Suprapubic skin (tissue), 4 donors: ENCODE results near the gene LASP1NB.
"Not testable (repeated sequence)": the region's sequence is repeated elsewhere in the genome, so short reads cannot be mapped to it uniquely, and the experiment has no call there.

Source experiments
- DNase-seq, 2 donors: peaks; one replicate each; pipeline ENCODE4 v3.0.0-alpha.2; 2019; ENCODE audit warnings: low spot score in 2 of 2
- H3K27ac ChIP-seq: fragments of 200-600 bp; sonication (generic); one replicate; pipeline ENCODE4 v1.5.1; 2019
- H3K27me3 ChIP-seq: fragments of 200-600 bp; sonication (generic); one replicate; pipeline ENCODE4 v1.5.1; 2019
- H3K36me3 ChIP-seq: fragments of 200-600 bp; sonication (generic); one replicate; pipeline ENCODE4 v1.5.1; 2019
- H3K4me1 ChIP-seq: fragments of 200-600 bp; sonication (generic); one replicate; pipeline ENCODE4 v1.5.1; 2019
- H3K4me3 ChIP-seq: fragments of 200-600 bp; sonication (generic); one replicate; pipeline ENCODE4 v1.5.1; 2019; ENCODE audit warnings: mild to moderate bottlenecking
- H3K9me3 ChIP-seq: fragments of 200-600 bp; sonication (generic); one replicate; pipeline ENCODE4 v1.5.1; 2019
- CTCF ChIP-seq, 2 donors: fragments of 200-600 bp in 1 of 2; fragments of 450-650 bp in 1 of 2; sonication (generic) in 1 of 2; IDR thresholded peaks; one replicate each; pipeline ENCODE4 v1.5.1; 2016 to 2019; ENCODE audit warnings: antibody characterized with exemption in 2 of 2, mild to moderate bottlenecking in 1 of 2, moderate library complexity in 1 of 2
- EP300 ChIP-seq: sonication (generic); formaldehyde crosslinking; IDR thresholded peaks from one replicate; pipeline ENCODE4 v1.6.1; 2017; ENCODE audit warnings: antibody characterized with exemption
- POLR2A ChIP-seq, 2 donors: fragments of 450-650 bp; IDR thresholded peaks; one replicate each; pipeline ENCODE4 v1.6.1; 2017; ENCODE audit warnings: antibody characterized with exemption in 2 of 2, mild to moderate bottlenecking in 2 of 2, moderate library complexity in 2 of 2
- POLR2AphosphoS5 ChIP-seq, 3 donors: sonication (generic); formaldehyde crosslinking; IDR thresholded peaks; one replicate each; pipeline ENCODE4 v1.6.1; 2017; ENCODE audit warnings: antibody characterized with exemption in 3 of 3
- WGBS: methylation state at CpG from one replicate; pipeline ENCODE4 v1.1.5; 2018; 5-methylcytosine and 5-hydroxymethylcytosine counted together

Gene LASP1NB

GRCh38 chr17:38920374-38921291, 4.8 kb upstream of the LASP1NB start:
- Histone ChIP-seq H3K4me1 (peaks cover 30% of the 10 kb centered on the region), H3K4me3 (no peak overlapping the region), H3K27ac (no peak overlapping the region), H3K27me3 (no peaks in the 10 kb centered on the region), H3K36me3 (peaks cover 45% of the 10 kb centered on the region), H3K9me3 (no peaks in the 10 kb centered on the region)
- TF ChIP-seq POLR2A (IDR thresholded peaks at IDR 0.05) (no peak), EP300 (no peak), POLR2AphosphoS5 (IDR thresholded peaks at IDR 0.05) (no peak)
- 65% methylated on average over 8 of the region's 9 CpGs for WGBS
- no peak for DNase-seq

- H3K4me3 ChIP-seq = no peak overlapping the region
- peaks cover 33% of the 10 kb centered on the region for H3K36me3 ChIP-seq
- peaks cover 23% of the 10 kb centered on the region for H3K4me1 ChIP-seq
- TF ChIP-seq EP300 (no peak), POLR2A (IDR thresholded peaks at IDR 0.05) (no peak)
- no peak overlapping the region for H3K27ac ChIP-seq
- no peak for DNase-seq
- no peaks in the 10 kb centered on the region for H3K27me3 ChIP-seq
- WGBS = 68% methylated on average over 9 of the region's 13 CpGs
- H3K9me3 ChIP-seq = no peaks in the 10 kb centered on the region
Observed at GRCh38 chr17:38921756-38922411, 3.5 kb upstream of the LASP1NB start.

GRCh38 chr17:38922538-38923297, 2.7 kb upstream of the LASP1NB start:
- H3K4me1 ChIP-seq = peaks cover 23% of the 10 kb centered on the region
- H3K27ac ChIP-seq = peak overlapping the region; percentile 11
- H3K27me3 ChIP-seq = no peaks in the 10 kb centered on the region
- no peak overlapping the region for H3K4me3 ChIP-seq
- no peaks in the 10 kb centered on the region for H3K9me3 ChIP-seq
- WGBS = 51% methylated on average over 3 of the region's 6 CpGs
- H3K36me3 ChIP-seq = peaks cover 25% of the 10 kb centered on the region
- TF ChIP-seq CTCF (IDR thresholded peaks at IDR 0.05) (no peak), POLR2AphosphoS5 (IDR thresholded peaks at IDR 0.05) (no peak), EP300 (no peak), POLR2A (IDR thresholded peaks at IDR 0.05) (no peak)
- DNase-seq = no peak

GRCh38 chr17:38926293-38927070, 1.1 kb downstream of the LASP1NB start:
- Histone ChIP-seq H3K27me3 (no peaks in the 10 kb centered on the region), H3K27ac (no peak overlapping the region), H3K9me3 (no peaks in the 10 kb centered on the region), H3K4me3 (no peak overlapping the region), H3K4me1 (peaks cover 19% of the 10 kb centered on the region), H3K36me3 (no peaks in the 10 kb centered on the region)
- TF ChIP-seq POLR2AphosphoS5 (IDR thresholded peaks at IDR 0.05) (no peak), EP300 (no peak)
- DNase-seq = no peak
- 74% methylated on average over 2 of the region's 2 CpGs for WGBS

- not testable (repeated sequence) for H3K4me1 ChIP-seq, H3K27me3 ChIP-seq, H3K4me3 ChIP-seq, H3K36me3 ChIP-seq, H3K27ac ChIP-seq, H3K9me3 ChIP-seq, DNase-seq
- no CpG with 5 or more reads among the region's 36 CpGs for WGBS
Observed at GRCh38 chr17:38930782-38931181, 5.4 kb downstream of the LASP1NB start.

GRCh38 chr17:38933962-38934361, 8.5 kb downstream of the LASP1NB start:
- DNase-seq, H3K36me3 ChIP-seq, H3K4me3 ChIP-seq, H3K27me3 ChIP-seq, H3K9me3 ChIP-seq, H3K27ac ChIP-seq, H3K4me1 ChIP-seq: not testable (repeated sequence)
- 76% methylated on average over 9 of the region's 9 CpGs for WGBS

- no peak overlapping the region for H3K4me3 ChIP-seq
- DNase-seq = no peak
- H3K4me1 ChIP-seq = no peaks in the 10 kb centered on the region
- no peaks in the 10 kb centered on the region for H3K36me3 ChIP-seq
- no peak for TF ChIP-seq EP300
- no peak for TF ChIP-seq POLR2A (IDR thresholded peaks at IDR 0.05)
- no peak for TF ChIP-seq CTCF (IDR thresholded peaks at IDR 0.05)
- no peak for TF ChIP-seq POLR2AphosphoS5 (IDR thresholded peaks at IDR 0.05)
- H3K9me3 ChIP-seq = no peaks in the 10 kb centered on the region
- no peaks in the 10 kb centered on the region for H3K27me3 ChIP-seq
- H3K27ac ChIP-seq = no peak overlapping the region
Observed at GRCh38 chr17:38939987-38940386, 14.6 kb downstream of the LASP1NB start.
